GM12872 (cell line): ENCODE data around the gene PAFAH1B2.

Experiments
- TF ChIP-seq, protein P1 (sequence below): IDR thresholded peaks from 3 replicates; pipeline ENCODE4 v1.5.1; 2011; ENCODE audit warnings: low read depth, mild to moderate bottlenecking, low read length, moderate library complexity; ENCODE audit not compliant: insufficient read depth

Gene PAFAH1B2

DNA sequence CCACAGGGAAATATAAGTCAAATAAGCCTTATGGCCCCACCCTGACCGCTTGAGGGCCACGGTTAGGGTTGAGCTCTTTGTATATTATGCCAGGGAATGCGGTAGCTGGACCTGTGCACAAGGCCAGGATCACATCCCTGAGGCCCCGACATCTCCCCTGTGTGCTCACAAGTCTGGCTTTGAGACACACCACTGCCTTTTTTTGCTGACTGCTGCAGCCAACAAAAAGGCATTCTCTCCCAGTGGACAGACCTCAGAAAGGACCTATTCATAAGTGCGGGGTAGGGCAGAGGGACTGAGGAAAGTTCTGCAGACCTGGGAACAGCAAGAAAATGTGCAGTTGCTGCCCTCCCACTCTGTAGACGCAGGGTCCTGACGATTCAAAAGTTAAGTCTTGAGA is 31.0 kb downstream of the PAFAH1B2 start:
- TF ChIP-seq, protein P1, sequence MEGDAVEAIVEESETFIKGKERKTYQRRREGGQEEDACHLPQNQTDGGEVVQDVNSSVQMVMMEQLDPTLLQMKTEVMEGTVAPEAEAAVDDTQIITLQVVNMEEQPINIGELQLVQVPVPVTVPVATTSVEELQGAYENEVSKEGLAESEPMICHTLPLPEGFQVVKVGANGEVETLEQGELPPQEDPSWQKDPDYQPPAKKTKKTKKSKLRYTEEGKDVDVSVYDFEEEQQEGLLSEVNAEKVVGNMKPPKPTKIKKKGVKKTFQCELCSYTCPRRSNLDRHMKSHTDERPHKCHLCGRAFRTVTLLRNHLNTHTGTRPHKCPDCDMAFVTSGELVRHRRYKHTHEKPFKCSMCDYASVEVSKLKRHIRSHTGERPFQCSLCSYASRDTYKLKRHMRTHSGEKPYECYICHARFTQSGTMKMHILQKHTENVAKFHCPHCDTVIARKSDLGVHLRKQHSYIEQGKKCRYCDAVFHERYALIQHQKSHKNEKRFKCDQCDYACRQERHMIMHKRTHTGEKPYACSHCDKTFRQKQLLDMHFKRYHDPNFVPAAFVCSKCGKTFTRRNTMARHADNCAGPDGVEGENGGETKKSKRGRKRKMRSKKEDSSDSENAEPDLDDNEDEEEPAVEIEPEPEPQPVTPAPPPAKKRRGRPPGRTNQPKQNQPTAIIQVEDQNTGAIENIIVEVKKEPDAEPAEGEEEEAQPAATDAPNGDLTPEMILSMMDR = no peak

DNA sequence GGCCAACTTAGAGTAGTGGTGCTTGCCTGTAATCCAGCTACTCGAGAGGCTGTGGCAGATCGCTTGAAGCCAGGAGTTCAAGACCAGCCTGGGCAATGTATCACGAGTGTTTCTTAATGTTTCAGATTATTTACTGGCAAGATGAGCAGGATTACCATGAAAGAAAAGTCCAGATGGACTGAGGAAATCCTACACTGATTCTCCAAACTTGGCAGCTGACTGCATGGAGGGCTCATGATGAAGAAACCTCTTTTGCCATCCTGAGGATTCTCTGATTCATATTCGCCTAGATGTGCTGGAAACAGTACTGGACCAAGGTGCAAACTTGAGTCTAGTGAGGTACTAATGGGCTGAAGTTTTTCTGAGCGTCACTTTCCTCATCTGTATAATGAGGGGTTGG is 31.7 kb downstream of the PAFAH1B2 start:
- TF ChIP-seq, protein P1 = no peak

DNA sequence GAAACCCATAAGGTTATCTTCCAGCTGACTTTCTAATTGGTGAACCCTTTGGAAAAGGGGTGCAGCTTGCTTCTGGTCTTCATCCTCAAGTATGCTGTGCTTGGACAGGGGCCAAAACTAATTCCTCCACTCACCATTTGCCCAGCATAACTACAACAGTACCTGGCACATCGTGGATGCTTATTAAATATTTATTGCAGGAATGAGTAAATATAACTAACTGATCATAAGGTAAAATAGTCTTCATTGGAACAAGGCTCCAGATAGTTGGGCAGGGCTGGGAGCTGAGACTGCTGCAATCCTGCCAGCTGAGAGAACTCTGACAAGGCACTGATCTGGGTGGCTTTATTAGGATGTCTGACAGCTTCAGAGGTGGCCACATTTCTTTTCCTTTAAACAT is 32.1 kb downstream of the PAFAH1B2 start:
- TF ChIP-seq, protein P1 = no peak

DNA sequence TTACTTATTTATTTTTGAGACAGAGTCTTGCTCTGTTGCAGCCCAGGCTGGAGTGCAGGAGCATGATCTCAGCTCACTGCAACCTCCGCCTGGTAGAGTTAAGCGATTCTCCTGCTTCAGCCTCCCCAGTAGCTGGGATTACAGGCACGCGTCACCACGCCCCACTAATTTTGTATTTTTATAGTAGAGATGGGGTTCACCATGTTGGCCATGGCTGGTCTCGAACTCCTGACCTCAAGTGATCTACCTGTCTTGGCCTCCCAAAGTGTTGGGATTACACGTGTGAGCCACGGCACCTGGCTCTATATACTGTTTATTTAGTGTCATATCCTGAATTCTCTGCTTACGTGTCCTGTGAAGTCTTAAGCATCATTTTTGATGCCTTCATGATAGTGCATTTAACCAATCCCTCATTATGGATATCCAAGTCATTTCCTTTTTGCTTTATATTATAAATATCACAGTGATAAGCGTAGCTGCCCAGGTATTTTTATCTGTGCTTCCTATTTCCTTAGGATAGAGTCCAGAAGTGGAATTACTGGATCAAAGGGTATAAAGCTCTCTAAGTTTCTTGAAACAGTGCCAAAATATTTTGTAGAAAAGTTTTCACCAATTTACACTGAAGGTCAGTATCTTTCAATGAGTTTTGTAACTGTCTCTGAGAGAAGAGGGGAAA is 33.6 kb downstream of the PAFAH1B2 start:
- TF ChIP-seq, protein P1 = no peak

DNA sequence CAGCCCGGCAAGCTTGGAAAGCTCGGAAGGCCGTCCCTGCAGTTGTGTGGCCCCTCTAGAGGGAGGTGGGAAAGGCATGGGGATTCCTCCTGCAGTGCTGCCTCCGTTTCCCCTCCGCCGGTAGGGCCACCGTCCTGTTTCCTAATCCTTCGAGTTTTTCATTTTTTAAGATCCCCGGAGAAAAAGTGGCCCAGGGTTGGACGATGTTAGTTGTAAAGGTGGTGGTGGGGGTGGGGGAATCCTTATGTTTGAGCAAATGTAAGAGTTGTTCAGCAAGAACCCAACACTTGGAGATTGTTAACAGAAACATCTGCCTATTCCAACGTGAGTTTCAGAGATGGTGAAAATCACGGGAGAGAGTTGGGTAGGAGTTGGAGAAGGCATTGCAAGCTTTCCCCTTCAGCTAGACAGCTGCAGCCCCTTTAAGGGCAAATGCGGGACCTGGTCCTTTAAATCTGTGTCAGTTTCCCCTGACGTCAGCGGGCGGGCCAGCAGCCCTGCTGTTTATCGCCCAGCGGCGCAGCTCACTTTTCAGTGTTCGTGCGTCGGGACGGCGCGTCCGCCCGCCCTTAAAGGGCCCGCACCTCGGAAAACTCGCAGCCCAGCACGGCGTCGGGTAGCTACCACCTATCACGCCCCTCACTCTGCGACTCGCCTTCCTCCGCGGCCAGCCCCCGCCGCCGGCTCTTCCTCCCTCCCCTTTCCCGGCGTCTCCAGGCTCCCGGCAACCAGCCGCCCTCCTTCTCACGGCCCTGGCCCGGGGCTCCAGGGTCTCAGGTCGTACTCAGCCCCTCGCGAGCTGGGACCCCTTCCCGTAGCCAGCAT is 34.3 kb downstream of the PAFAH1B2 start, which contains the start of gene SIDT2:
SIDT2 (plus strand) TSS at position 534 of the 825 bp plus-strand sequence. CDS start 521 bp downstream, outside the sequence.
- TF ChIP-seq, protein P1 = no peak

DNA sequence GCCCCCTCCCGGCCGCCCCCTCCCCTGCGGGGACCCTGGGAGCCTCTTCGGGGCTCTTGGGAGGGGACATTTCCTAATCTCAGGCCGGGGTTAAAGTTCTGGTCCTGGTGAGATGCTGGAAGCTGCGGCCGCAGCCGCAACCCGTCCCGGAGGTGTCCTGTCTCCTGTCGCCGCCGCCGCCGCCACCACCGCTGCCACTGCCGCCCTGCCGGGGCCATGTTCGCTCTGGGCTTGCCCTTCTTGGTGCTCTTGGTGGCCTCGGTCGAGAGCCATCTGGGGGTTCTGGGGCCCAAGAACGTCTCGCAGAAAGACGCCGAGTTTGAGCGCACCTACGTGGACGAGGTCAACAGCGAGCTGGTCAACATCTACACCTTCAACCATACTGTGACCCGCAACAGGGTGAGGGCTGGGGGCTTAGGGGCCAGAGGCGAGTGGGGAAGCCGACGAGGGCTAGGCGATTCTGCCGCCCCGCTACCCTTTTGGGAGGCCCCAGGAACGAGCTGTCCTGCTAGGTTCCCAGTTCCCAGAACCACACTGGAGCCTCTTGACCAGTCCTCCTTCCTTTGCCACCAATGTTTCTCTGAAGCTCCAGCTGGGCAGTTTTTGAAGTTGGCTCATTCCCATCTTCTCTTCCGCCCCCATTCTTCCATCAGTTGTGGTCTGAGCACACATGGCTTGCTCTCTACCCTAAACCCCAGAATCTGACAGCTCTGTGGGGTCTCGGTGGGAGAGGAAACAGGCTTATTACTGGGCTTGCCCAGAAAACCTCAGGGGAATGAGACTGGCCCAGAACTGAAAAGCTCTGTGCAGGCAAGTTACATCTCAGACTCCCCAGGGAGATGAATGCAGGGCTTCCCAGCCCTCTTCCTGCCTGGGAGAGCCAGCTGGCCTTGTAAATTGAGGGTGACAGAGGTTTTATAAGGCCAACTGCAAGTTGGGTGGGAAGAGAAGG is 35.2 kb downstream of the PAFAH1B2 start:
- TF ChIP-seq, protein P1 = no peak
